MM.1S (cell line): Measurements from ENCODE around the gene FHIT.

Source experiments
- DNase-seq: peaks from one replicate; pipeline ENCODE4 v3.0.0-alpha.2; 2015
- H2AFZ ChIP-seq: fragments of 300-600 bp; sonication (generic); 2 replicates; pipeline ENCODE4 v1.6.0; 2016; ENCODE audit warnings: antibody characterized with exemption, low read length
- H3F3A ChIP-seq: fragments of 300-600 bp; sonication (generic); 2 replicates; pipeline ENCODE4 v1.6.1; 2016; ENCODE audit warnings: mild to moderate bottlenecking, antibody characterized with exemption, low read length, moderate library complexity, mixed read lengths; ENCODE audit not compliant: insufficient read depth
- H3K27ac ChIP-seq: fragments of 300-600 bp; sonication (generic); 2 replicates; pipeline ENCODE4 v1.5.1; 2016; ENCODE audit warnings: mild to moderate bottlenecking, low read length
- H3K27me3 ChIP-seq: fragments of 300-600 bp; sonication (generic); replicated peaks from 2 replicates; pipeline ENCODE4 v1.6.0; 2016; ENCODE audit warnings: low read length; ENCODE audit not compliant: insufficient read depth
- H3K36me3 ChIP-seq: fragments of 300-600 bp; sonication (generic); replicated peaks from 2 replicates; pipeline ENCODE4 v1.6.1; 2016; ENCODE audit warnings: mild to moderate bottlenecking, low read length, mixed read lengths; ENCODE audit not compliant: insufficient read depth
- H3K4me1 ChIP-seq: fragments of 300-600 bp; sonication (generic); 2 replicates; pipeline ENCODE4 v1.6.1; 2016; ENCODE audit warnings: low read length, mixed read lengths
- H3K4me2 ChIP-seq: fragments of 300-600 bp; sonication (generic); 2 replicates; pipeline ENCODE4 v1.6.0; 2016; ENCODE audit warnings: low read depth, low read length
- H3K4me3 ChIP-seq: fragments of 300-600 bp; sonication (generic); 2 replicates; pipeline ENCODE4 v1.5.1; 2016; ENCODE audit warnings: low read length, mixed read lengths
- H3K79me2 ChIP-seq: fragments of 300-600 bp; sonication (generic); 2 replicates; pipeline ENCODE4 v1.6.1; 2016; ENCODE audit warnings: mixed run types, low read length, mixed read lengths
- H3K9ac ChIP-seq: fragments of 300-600 bp; sonication (generic); 2 replicates; pipeline ENCODE4 v1.6.1; 2016; ENCODE audit warnings: low read length, mixed read lengths
- H3K9me2 ChIP-seq: fragments of 300-600 bp; sonication (generic); replicated peaks from 2 replicates; pipeline ENCODE4 v1.6.1; 2016; ENCODE audit warnings: mild to moderate bottlenecking, low read length, mixed read lengths; ENCODE audit not compliant: insufficient read depth
- H3K9me3 ChIP-seq: fragments of 300-600 bp; sonication (generic); replicated peaks from 2 replicates; pipeline ENCODE4 v1.6.1; 2016; ENCODE audit warnings: mild to moderate bottlenecking, low read length, mixed read lengths; ENCODE audit not compliant: insufficient read depth
- H4K20me1 ChIP-seq: fragments of 300-600 bp; sonication (generic); 2 replicates; pipeline ENCODE4 v1.6.1; 2016; ENCODE audit warnings: mild to moderate bottlenecking, low read length, moderate library complexity, mixed read lengths; ENCODE audit not compliant: insufficient read depth
- CTCF ChIP-seq: fragments of 300-600 bp; sonication (generic); IDR thresholded peaks from 2 replicates; pipeline ENCODE4 v1.5.1; 2016; ENCODE audit warnings: antibody characterized with exemption, low read length, mixed read lengths
- EZH2 ChIP-seq: fragments of 300-600 bp; sonication (generic); optimal IDR thresholded peaks from 2 replicates; pipeline ENCODE3; 2017; ENCODE audit warnings: low read depth, mild to moderate bottlenecking, antibody characterized with exemption, low read length, mixed read lengths
- EZH2phosphoT487 ChIP-seq: fragments of 300-600 bp; sonication (generic); IDR thresholded peaks from 2 replicates; pipeline ENCODE4 v1.6.1; 2018; ENCODE audit warnings: antibody characterized with exemption, low read length

The FHIT gene

GRCh38 chr3:61155701-61156292 lies 95.5 kb downstream of the FHIT start:
- H3K36me3 ChIP-seq, result no peaks in the 10 kb centered on the region
- H3K9me2 ChIP-seq, result no peaks in the 10 kb centered on the region

DNA sequence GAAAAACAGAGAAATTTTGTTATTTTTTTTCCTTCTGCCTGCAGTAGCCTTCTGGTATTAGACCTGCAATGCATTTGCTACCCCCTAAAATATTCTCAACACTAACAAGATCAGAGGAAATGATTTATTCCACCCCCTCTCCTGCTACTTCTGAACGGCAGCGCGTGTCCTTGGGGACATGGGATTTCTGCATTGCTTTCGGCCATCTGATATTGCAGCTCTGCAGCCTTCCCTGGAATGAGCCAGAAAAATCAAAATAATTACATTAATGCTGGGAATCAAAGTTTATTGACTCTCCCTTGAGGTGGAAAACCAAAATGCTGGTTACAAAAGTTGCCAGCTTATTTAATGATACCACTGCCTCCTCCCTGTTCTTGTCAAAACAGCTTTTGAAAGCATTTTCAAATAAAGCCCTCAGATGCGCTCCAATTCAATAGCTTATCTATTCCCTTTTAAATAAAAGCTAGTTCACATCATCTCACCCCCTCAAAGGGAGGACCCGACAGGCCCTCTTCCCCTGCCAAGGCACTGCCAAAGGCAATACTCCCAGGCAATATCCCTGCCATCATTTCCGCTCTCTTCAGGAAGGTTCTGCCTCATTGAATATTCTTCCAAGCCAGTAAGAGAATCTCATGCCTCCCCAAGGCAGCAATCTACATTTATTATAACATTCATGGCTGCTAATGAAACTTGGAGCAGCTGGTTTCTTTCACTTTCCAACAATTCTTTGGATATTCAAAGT lies 96.6 kb downstream of the FHIT start:
- DNase-seq, result no peak
- Histone ChIP-seq H3F3A (no peaks in the 10 kb centered on the region), H3K4me2 (no peak overlapping the region), H3K9ac (no peak overlapping the region), H3K27me3 (no peaks in the 10 kb centered on the region), H3K36me3 (no peaks in the 10 kb centered on the region), H3K4me1 (no peaks in the 10 kb centered on the region), H3K79me2 (no peaks in the 10 kb centered on the region), H3K9me2 (no peaks in the 10 kb centered on the region), H3K9me3 (no peaks in the 10 kb centered on the region), H3K27ac (no peak overlapping the region), H4K20me1 (no peaks in the 10 kb centered on the region), H3K4me3 (no peak overlapping the region), H2AFZ (no peak overlapping the region)
- TF ChIP-seq EZH2, result no peak
- TF ChIP-seq EZH2phosphoT487, result no peak
- no peak for TF ChIP-seq CTCF

More at GRCh38 chr3:61155701-61156292, 95.5 kb downstream of the FHIT start:
- H3K9me3 ChIP-seq, result no peaks in the 10 kb centered on the region
- H4K20me1 ChIP-seq, result no peaks in the 10 kb centered on the region
- no peak overlapping the region for H3K4me2 ChIP-seq
- DNase-seq, result no peak
- no peaks in the 10 kb centered on the region for H3K79me2 ChIP-seq
- no peak for TF ChIP-seq EZH2phosphoT487
- no peak for TF ChIP-seq EZH2
- TF ChIP-seq CTCF, result no peak
- no peak overlapping the region for H3K4me3 ChIP-seq
- no peak overlapping the region for H3K27ac ChIP-seq
- no peak overlapping the region for H2AFZ ChIP-seq
- H3F3A ChIP-seq, result no peaks in the 10 kb centered on the region
- no peaks in the 10 kb centered on the region for H3K27me3 ChIP-seq
- H3K9ac ChIP-seq, result no peak overlapping the region
- H3K4me1 ChIP-seq, result no peaks in the 10 kb centered on the region

- Histone ChIP-seq H4K20me1 (no peaks in the 10 kb centered on the region), H3K4me2 (no peak overlapping the region), H3K36me3 (no peaks in the 10 kb centered on the region), H3K9me2 (no peaks in the 10 kb centered on the region), H3F3A (no peaks in the 10 kb centered on the region), H3K79me2 (no peaks in the 10 kb centered on the region), H3K27ac (no peak overlapping the region), H3K9me3 (no peaks in the 10 kb centered on the region), H3K4me3 (no peak overlapping the region), H3K9ac (no peak overlapping the region), H3K4me1 (no peaks in the 10 kb centered on the region), H3K27me3 (no peaks in the 10 kb centered on the region), H2AFZ (no peak overlapping the region)
- TF ChIP-seq CTCF (no peak), EZH2phosphoT487 (no peak), EZH2 (no peak)
- no peak for DNase-seq
Observed at GRCh38 chr3:61152071-61152470, 99.2 kb downstream of the FHIT start.
